Mucosa of descending colon (tissue), 3 donors: ENCODE data around the gene ISM1. TPM values are rescaled to one million over a fixed set of nuclear protein-coding genes. Genes with fewer than 3 reads are reported as not detected.

Experiments
- ATAC-seq: fragments of 200-7000 bp; cut with Tn5 transposase; one replicate; pipeline ENCODE4 v1.9.1; 2020; ENCODE audit warnings: mild to moderate bottlenecking, moderate library complexity
- DNase-seq, 3 donors: peaks; one replicate each; pipeline ENCODE4 v3.0.0-alpha.2; 2020
- H3K36me3 ChIP-seq: fragments of 200-600 bp; one replicate; pipeline ENCODE4 v1.8.0; 2021; ENCODE audit warnings: low read depth, mild to moderate bottlenecking
- H3K4me1 ChIP-seq: fragments of 200-600 bp; one replicate; pipeline ENCODE4 v1.8.0; 2021; ENCODE audit warnings: low read depth, mild to moderate bottlenecking
- H3K4me3 ChIP-seq: fragments of 200-600 bp; one replicate; pipeline ENCODE4 v1.8.0; 2021; ENCODE audit warnings: mild to moderate bottlenecking
- H3K9me3 ChIP-seq: fragments of 200-600 bp; one replicate; pipeline ENCODE4 v1.8.0; 2021; ENCODE audit warnings: mild to moderate bottlenecking
- intact Hi-C, 2 donors: fragments of 100-400 bp; cut with DNase I in 1 of 2; cut with micrococcal nuclease in 1 of 2; formaldehyde crosslinking; loops; one replicate each; pipeline versions ENCODE4 v1.11.0 to v1.11.1; 2022; cut with DNase I, micrococcal nuclease
- total RNA-seq, 3 donors: library from RNA; stranded (reverse); fragmentation: NEBNext Ultra II Directional in 2 of 3; extraction: Animal tissue kit (Norgen Biotek cat#: 25700) in 2 of 3; gene quantifications; one replicate each; pipeline versions ENCODE4 v1.2.1 to v1.2.4, GENCODE V29; 2021 to 2023
- TF ChIP-seq, protein P1 (sequence below): fragments of 200-600 bp; IDR thresholded peaks from one replicate; pipeline ENCODE4 v1.8.0; 2022; ENCODE audit warnings: antibody characterized with exemption, mild to moderate bottlenecking
- donor health status: DM: no; HTN: no; CAD: no; lungs with moderate emphysema.
- donor health status: DM: no; HTN: no; CAD: no.
- donor health status: DM: no; HTN: yes; CAD: no.

ISM1 gene
- total RNA-seq, 3 donors from 2014 or later, result 0.14 to 0.72 (median 0.66) TPM

DNA sequence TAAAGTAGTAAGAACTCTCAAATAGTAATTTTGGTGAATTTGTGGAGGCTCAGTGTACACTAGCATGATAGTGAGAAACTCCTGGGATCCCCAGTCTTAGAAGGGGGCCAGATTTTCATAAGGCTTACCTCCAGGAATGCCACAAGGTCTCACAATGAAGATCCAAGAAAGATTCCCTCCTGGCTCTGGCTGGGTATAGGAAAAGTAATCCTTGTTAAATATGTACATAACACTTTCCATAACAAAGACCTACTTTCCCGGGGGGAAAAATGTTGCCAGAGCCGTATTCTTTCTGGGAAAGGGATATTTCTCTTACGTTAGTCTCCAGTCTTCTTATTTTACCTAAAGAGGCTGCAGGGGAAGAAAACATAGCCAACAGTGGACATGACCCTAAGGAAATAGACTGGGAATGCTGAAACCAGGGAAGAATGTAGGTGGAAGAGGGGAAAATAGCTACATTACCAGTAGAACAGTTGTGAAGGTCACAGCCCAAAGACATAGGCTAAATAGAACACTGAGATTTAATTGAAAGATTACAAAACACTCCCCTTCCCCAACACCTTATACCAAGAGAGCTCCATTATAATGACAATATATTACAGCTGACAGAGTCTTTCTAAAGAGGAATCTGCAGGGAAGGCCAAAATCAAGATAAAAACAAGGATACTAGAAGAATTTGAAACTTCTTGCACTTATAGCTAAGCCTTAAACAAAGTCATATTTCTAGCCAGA lies 34.9 kb upstream of the ISM1 start:
- no peaks in the 10 kb centered on the region for H3K4me1 ChIP-seq
- no peak overlapping the region for H3K4me3 ChIP-seq
- no peak for DNase-seq
- TF ChIP-seq, protein P1, sequence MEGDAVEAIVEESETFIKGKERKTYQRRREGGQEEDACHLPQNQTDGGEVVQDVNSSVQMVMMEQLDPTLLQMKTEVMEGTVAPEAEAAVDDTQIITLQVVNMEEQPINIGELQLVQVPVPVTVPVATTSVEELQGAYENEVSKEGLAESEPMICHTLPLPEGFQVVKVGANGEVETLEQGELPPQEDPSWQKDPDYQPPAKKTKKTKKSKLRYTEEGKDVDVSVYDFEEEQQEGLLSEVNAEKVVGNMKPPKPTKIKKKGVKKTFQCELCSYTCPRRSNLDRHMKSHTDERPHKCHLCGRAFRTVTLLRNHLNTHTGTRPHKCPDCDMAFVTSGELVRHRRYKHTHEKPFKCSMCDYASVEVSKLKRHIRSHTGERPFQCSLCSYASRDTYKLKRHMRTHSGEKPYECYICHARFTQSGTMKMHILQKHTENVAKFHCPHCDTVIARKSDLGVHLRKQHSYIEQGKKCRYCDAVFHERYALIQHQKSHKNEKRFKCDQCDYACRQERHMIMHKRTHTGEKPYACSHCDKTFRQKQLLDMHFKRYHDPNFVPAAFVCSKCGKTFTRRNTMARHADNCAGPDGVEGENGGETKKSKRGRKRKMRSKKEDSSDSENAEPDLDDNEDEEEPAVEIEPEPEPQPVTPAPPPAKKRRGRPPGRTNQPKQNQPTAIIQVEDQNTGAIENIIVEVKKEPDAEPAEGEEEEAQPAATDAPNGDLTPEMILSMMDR, result no peak
- ATAC-seq, result no peak
- no peaks in the 10 kb centered on the region for H3K9me3 ChIP-seq
- no peaks in the 10 kb centered on the region for H3K36me3 ChIP-seq
- intact Hi-C loops, result no loop called here

DNA sequence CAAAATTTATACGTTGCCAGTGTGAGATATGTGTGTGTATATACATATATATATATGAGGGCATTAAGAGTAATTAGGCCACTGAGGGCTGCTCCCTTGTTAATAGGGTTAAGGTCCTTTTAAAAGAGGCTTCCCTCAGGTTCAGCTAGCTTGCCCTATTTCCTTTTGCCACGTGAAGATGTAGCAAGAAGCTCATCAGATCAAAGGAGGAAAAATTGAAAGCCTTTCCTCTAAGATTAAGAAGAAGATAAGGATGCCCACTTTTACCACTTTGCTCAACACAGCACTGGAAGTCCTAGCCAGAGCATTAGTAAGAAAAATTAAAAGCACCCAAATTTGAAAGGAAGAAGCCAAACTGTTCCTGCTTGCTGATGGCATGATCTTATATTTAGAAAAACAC lies 33.2 kb upstream of the ISM1 start:
- H3K9me3 ChIP-seq, result no peaks in the 10 kb centered on the region
- intact Hi-C loops, result no loop called here
- DNase-seq, result no peak
- no peaks in the 10 kb centered on the region for H3K4me1 ChIP-seq
- no peak for ATAC-seq
- H3K4me3 ChIP-seq, result no peak overlapping the region
- TF ChIP-seq, protein P1, result no peak
- H3K36me3 ChIP-seq, result no peaks in the 10 kb centered on the region

GRCh38 chr20:13199279-13199678 lies 21.8 kb upstream of the ISM1 start:
- DNase-seq, result no peak
- H3K4me3 ChIP-seq, result no peak overlapping the region
- intact Hi-C loops, result no loop called here
- H3K36me3 ChIP-seq, result no peaks in the 10 kb centered on the region
- no peaks in the 10 kb centered on the region for H3K9me3 ChIP-seq
- TF ChIP-seq, protein P1, result no peak
- no peaks in the 10 kb centered on the region for H3K4me1 ChIP-seq
- ATAC-seq, result no peak

- H3K9me3 ChIP-seq, result no peaks in the 10 kb centered on the region
- ATAC-seq (no peak), DNase-seq (no peak)
- no peaks in the 10 kb centered on the region for H3K36me3 ChIP-seq
- no peaks in the 10 kb centered on the region for H3K4me1 ChIP-seq
- TF ChIP-seq, protein P1, result no peak
- no peak overlapping the region for H3K4me3 ChIP-seq
- intact Hi-C loops, result no loop called here
Observed at GRCh38 chr20:13200767-13201500, 20.1 kb upstream of the ISM1 start.

DNA sequence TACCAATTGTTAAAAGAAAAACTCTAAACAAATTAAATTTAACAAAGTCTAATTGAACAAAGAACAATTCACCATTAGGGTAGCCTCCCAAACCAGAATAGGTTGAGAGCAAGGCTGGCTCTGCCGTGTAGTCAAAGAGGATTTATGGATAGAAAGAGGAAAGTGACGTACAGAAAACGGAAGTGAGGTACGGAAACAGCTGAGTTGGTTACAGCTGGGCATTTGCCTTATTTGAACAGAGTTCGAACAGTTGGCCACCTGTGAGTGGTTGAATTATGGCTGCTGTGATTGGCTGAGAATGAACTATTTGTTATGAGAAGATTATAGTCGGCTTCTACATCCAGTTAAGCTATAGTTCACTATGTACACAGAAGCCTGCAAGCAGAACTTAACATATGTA lies 18.5 kb upstream of the ISM1 start:
- no peak overlapping the region for H3K4me3 ChIP-seq
- TF ChIP-seq, protein P1, result no peak
- no peaks in the 10 kb centered on the region for H3K36me3 ChIP-seq
- H3K9me3 ChIP-seq, result no peaks in the 10 kb centered on the region
- intact Hi-C loops, result no loop called here
- no peaks in the 10 kb centered on the region for H3K4me1 ChIP-seq
- ATAC-seq, result no peak
- no peak for DNase-seq
